GM12873 (cell line): ENCODE measurements around the gene PITX2.

Experiments
- TF ChIP-seq, protein P1 (sequence below): IDR thresholded peaks from 2 replicates; pipeline ENCODE4 v1.5.1; 2012; ENCODE audit warnings: low read depth, mild to moderate bottlenecking, moderate library complexity, low read length, control low read depth; ENCODE audit not compliant: insufficient read depth; ENCODE audit errors: missing control alignments

PITX2 gene

DNA sequence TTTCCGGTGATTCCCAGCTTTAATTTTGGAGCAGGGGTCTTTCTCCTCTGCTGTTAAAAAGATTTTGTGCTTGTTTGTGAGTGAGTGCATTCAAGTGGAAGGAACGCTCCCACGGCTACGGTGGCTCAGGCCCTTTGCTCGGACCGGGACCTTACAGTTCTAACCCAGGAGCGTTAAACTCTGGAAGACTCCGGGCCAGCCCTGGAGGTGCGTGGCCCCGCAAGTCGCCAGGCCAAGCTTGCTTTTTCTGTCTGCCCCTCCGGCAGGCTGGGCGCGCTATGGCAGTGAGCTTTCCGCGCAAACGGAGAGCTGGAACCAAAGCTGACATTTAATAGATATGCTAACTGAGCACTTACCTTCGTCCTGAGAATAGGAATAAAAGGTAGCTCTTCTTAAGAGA, 18.3 kb upstream of the PITX2 start:
- TF ChIP-seq, protein P1, sequence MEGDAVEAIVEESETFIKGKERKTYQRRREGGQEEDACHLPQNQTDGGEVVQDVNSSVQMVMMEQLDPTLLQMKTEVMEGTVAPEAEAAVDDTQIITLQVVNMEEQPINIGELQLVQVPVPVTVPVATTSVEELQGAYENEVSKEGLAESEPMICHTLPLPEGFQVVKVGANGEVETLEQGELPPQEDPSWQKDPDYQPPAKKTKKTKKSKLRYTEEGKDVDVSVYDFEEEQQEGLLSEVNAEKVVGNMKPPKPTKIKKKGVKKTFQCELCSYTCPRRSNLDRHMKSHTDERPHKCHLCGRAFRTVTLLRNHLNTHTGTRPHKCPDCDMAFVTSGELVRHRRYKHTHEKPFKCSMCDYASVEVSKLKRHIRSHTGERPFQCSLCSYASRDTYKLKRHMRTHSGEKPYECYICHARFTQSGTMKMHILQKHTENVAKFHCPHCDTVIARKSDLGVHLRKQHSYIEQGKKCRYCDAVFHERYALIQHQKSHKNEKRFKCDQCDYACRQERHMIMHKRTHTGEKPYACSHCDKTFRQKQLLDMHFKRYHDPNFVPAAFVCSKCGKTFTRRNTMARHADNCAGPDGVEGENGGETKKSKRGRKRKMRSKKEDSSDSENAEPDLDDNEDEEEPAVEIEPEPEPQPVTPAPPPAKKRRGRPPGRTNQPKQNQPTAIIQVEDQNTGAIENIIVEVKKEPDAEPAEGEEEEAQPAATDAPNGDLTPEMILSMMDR = no peak

DNA sequence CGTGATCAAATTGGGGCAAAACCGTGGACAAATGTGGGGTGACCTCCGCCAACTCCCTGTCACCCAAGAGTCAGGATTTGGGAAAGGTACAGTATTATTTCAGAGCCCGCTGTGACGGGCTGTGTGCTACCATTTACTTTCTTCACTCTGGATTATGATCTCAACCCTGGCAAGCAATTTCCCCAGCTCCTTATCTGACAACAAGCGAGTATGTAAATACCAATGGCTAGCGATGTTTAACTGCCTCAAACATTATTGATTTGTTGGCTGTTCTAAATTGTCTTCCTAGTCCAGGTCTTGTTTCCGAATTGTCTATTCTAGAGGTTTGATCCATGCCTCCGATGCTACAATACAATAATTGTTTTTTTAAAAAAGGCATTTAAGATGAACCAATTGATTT, 17.7 kb upstream of the PITX2 start:
- TF ChIP-seq, protein P1 = no peak

DNA sequence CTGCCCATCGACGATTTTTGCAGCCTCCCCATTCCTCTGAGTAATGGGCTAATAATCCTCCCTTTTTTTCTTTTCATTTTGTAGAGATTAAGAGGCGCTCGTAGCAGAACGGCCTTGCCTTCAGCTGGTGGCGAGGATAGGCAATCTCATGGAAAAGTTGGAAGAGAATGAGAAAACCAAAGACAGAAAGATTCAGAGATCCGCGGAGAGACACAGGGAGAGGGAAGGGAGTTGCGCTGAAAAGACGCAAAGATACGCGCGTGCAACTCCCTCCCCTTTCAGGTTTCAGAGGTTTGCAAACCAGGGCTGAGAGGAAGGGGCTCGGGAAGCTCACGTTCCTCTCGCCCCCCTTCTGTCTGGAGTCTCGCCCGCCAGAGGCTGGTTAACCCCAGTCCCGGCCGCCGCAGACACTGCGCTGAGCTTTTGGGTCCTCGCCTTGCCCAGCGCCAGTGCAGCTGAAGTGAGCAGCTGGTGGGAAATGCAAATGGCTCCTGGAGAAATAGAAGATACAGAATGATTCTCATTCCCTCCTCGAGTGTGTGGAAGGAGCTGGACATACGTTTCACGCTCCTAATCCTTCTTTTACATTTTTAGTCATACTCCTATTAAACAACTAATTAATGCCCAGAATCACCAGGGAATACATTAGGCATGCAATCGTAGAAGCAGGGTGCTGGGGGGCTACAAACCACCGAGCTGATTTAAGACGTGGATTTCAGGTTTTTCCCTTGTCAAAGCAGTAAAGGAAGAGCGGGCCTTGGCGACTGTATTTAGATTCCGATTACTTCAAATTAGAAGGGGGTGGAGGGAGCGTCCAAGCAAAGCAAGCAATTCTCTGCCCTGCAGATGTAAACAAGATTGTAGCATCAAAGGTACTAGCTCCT, 16.6 kb upstream of the PITX2 start:
- TF ChIP-seq, protein P1 = no peak

DNA sequence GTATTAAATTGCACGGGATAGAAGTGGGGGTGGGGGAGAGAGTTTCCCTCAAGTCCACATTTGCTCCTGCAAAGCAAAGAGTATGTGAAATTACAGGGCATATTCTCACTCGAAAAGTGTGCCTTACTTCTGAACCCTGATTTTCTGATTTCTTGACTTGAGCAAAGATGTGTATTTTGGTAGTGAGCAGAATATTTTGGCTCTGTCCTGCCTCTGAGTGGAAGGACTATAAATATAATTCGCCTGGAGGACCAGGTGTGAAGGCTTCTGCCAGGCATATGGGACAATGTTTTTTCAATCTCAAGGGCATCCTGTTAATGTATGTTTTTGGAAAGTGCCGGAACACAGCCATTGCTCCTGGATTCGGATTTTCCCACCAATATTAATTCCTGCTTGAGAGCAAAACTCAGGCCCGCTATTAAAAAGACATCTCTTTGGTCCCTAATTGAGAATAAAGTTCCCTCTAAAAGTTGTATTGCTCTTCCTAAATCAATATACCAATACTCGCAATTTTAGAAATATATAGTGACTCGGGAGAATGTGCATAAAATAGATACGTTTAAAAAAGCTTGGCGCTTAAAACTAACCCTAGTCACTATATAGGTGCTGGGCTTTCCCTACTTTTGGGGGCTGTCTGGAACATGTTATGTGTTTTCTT, 15.3 kb upstream of the PITX2 start:
- TF ChIP-seq, protein P1 = no peak

DNA sequence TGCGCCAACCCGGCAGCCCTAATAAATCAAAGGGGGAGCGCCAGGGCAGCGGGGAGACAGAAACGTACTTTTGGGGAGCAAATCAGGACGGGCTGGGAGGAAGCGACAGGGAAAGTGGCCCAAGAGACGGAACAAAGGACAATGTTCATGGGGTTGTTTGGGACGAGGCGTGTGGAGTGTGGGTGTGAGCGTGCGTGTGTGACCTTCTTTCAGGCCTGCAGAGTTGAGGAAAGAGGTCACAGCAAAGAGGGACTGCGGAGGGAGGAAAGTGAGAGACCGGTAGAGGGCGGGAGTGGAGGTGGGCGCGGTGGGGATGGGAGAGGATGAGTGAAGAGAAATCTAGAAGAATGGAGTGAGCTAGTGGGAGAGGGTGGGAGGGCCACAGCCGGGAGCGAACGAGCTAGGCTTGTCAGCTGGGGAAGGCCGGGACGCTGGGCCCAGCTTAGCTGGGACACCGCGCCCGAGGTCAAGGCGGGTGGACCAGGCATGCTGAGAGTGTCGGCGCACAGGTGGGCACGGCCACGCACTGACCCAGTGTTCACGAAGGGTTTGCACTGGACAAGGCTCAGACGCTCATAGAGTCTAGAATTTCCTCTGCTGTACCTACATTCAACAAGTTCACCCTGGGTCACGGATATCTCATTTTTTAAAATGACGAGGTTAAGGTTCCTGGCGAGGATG, 14.7 kb upstream of the PITX2 start:
- TF ChIP-seq, protein P1 = no peak

DNA sequence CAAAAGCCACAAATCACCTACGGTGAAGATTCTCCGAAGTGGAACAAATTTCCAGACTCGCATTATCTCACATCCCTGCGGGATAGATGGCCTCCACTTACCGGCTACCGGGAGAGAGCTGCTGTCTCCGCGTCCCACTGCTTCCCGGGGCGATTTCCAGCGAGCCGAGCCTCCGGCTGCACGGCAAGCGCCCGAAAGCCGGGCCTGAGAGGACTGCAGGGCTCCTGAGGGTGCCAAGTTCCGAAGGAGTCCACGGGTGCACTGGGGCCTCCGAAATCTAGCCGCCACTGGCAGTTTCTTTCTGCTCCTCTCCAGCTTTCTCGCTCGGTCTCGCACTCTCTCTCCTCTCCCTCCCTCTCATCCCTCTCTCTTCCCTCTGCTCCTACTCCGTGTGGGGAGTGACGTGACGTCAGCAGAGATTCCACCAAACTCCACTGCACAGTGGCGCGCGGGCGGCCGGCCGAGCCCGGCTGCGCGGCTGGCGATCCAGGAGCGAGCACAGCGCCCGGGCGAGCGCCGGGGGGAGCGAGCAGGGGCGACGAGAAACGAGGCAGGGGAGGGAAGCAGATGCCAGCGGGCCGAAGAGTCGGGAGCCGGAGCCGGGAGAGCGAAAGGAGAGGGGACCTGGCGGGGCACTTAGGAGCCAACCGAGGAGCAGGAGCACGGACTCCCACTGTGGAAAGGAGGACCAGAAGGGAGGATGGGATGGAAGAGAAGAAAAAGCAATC, 14.0 kb upstream of the PITX2 start:
- TF ChIP-seq, protein P1 = no peak
